Measurements from ENCODE around the gene ANKRD65. TPM values are rescaled to one million over a fixed set of nuclear protein-coding genes. Genes with fewer than 3 reads are reported as not detected.
"Not testable (repeated sequence)": the region's sequence is repeated elsewhere in the genome, so short reads cannot be mapped to it uniquely, and the experiment has no call there.

The ANKRD65 gene
- polyA plus RNA-seq, 1 donor (not counting 4 experiments of a cell fraction or from before 2014, with no cell fraction given) = 4.6 TPM

DNA sequence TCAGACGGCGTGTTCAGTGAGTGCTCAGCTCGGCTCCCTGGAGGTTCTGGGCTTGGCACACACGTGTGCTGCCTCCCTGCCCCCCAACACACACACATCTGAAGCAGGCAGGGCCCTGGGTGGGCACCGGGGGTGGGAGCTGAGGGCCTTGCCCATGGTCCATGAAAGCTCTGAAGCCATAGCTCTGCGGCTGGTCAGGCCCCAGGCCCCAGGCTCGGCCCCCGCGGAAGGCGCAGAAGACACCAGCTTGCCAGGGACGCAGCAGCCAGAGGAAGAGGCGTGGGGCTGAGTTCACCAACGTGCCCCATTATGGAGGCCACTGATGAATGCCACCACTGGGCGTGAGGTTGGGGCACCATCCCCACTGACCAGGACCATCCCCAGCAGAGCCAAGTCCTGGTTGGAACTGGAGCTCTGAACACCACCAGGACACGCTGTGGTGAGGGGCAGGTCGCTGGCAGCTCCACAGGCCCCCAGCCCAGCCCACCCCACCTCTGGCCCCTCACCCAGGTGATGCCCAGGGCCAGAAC is 50.2 kb downstream of the ANKRD65 start:
- H4K20me1 ChIP-seq (ENCODE audit: control insufficient read depth, extremely low read depth, insufficient read depth, low read length) = no peaks in the 10 kb centered on the region
- DNase-seq (ENCODE audit: low read depth, low spot score) (no peak), FAIRE-seq (no peak)
- H2AFZ ChIP-seq (ENCODE audit: control insufficient read depth, low read length) = no peak overlapping the region
- TF ChIP-seq, protein P1, sequence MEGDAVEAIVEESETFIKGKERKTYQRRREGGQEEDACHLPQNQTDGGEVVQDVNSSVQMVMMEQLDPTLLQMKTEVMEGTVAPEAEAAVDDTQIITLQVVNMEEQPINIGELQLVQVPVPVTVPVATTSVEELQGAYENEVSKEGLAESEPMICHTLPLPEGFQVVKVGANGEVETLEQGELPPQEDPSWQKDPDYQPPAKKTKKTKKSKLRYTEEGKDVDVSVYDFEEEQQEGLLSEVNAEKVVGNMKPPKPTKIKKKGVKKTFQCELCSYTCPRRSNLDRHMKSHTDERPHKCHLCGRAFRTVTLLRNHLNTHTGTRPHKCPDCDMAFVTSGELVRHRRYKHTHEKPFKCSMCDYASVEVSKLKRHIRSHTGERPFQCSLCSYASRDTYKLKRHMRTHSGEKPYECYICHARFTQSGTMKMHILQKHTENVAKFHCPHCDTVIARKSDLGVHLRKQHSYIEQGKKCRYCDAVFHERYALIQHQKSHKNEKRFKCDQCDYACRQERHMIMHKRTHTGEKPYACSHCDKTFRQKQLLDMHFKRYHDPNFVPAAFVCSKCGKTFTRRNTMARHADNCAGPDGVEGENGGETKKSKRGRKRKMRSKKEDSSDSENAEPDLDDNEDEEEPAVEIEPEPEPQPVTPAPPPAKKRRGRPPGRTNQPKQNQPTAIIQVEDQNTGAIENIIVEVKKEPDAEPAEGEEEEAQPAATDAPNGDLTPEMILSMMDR (optimal IDR thresholded peaks at IDR 0.05 in 1 of 3, IDR thresholded peaks at IDR 0.05 in 1 of 3, conservative IDR thresholded peaks at IDR 0.05 in 1 of 3; ENCODE audit: extremely low read depth in 1 of 3, insufficient read depth in 2 of 3, low read length in 3 of 3) = no peak
- no peak for TF ChIP-seq EZH2 (IDR thresholded peaks at IDR 0.05; ENCODE audit: low read length)
- peaks cover 10% of the 10 kb centered on the region for H3K4me1 ChIP-seq (ENCODE audit: control insufficient read depth, extremely low read depth, insufficient read depth, low read length)
- H3K27me3 ChIP-seq (ENCODE audit: control insufficient read depth, extremely low read depth, insufficient read depth, low read length) = no peaks in the 10 kb centered on the region
- H3K9me3 ChIP-seq (ENCODE audit: control insufficient read depth, low read depth, low read length) = peaks cover 7% of the 10 kb centered on the region
- H3K27ac ChIP-seq (ENCODE audit: control insufficient read depth, insufficient read depth, low read length) = no peak overlapping the region
- peaks cover 3 to 8% of the 10 kb centered on the region in 2 experiments for H3K36me3 ChIP-seq (ENCODE audit: control insufficient read depth in 2 of 2, extremely low read depth in 1 of 2, insufficient read depth in 2 of 2, low read length in 2 of 2)
- no peak overlapping the region for H3K4me2 ChIP-seq (ENCODE audit: control insufficient read depth, extremely low read depth, insufficient read depth, low read depth, low read length)
- dilution Hi-C loops (cut with MboI; ENCODE audit: extremely low pct_ligation_motif_present, low sequenced_read_pairs) = no loop called here
- H3K4me3 ChIP-seq (ENCODE audit: control insufficient read depth in 2 of 3, extremely low read depth in 1 of 3, insufficient read depth in 2 of 3, low read depth in 1 of 3, low read length in 3 of 3) = no peak overlapping the region
- no peak overlapping the region for H3K9ac ChIP-seq (ENCODE audit: control insufficient read depth, extremely low read depth, insufficient read depth, low read length)
- peaks cover 30% of the 10 kb centered on the region for H3K79me2 ChIP-seq (ENCODE audit: control insufficient read depth, insufficient read depth, low read length)
- H3K9me1 ChIP-seq (ENCODE audit: control insufficient read depth, extremely low read depth, insufficient read depth, low read length) = no peaks in the 10 kb centered on the region

DNA sequence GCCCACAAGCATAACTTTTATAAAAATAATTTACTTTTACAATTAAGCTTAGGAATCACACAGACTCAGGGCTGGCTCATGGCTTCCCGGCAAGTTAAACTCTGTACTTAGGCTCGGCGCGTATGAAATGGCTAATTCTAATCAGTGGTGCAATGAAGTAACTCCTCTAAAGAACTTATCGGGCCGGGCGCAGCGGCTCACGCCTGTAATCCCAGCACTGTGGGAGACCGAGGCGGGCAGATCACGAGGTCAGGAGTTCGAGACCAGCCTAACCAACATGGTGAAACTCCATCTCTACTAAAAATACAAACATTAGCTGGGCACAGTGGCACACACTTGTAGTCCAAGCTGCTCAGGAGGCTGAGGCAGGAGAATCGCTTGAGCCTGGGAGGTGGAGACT is 51.0 kb downstream of the ANKRD65 start:
- H3K27ac ChIP-seq (ENCODE audit: control insufficient read depth, insufficient read depth, low read length); H3K27me3 ChIP-seq (ENCODE audit: control insufficient read depth, extremely low read depth, insufficient read depth, low read length); H3K9me3 ChIP-seq (ENCODE audit: control insufficient read depth, low read depth, low read length); dilution Hi-C loops (cut with MboI; ENCODE audit: extremely low pct_ligation_motif_present, low sequenced_read_pairs); H3K36me3 ChIP-seq (ENCODE audit: control insufficient read depth in 2 of 2, extremely low read depth in 1 of 2, insufficient read depth in 2 of 2, low read length in 2 of 2); H3K4me3 ChIP-seq (ENCODE audit: control insufficient read depth in 2 of 3, extremely low read depth in 1 of 3, insufficient read depth in 2 of 3, low read depth in 1 of 3, low read length in 3 of 3); H3K4me1 ChIP-seq (ENCODE audit: control insufficient read depth, extremely low read depth, insufficient read depth, low read length); H2AFZ ChIP-seq (ENCODE audit: control insufficient read depth, low read length); H3K9me1 ChIP-seq (ENCODE audit: control insufficient read depth, extremely low read depth, insufficient read depth, low read length); H3K9ac ChIP-seq (ENCODE audit: control insufficient read depth, extremely low read depth, insufficient read depth, low read length); DNase-seq (ENCODE audit: low read depth, low spot score); H4K20me1 ChIP-seq (ENCODE audit: control insufficient read depth, extremely low read depth, insufficient read depth, low read length); H3K4me2 ChIP-seq (ENCODE audit: control insufficient read depth, extremely low read depth, insufficient read depth, low read depth, low read length); FAIRE-seq: not testable (repeated sequence)
- H3K79me2 ChIP-seq (ENCODE audit: control insufficient read depth, insufficient read depth, low read length) = peaks cover 30% of the 10 kb centered on the region

Other genes with a start within 250 kb of the ANKRD65 start
- not detected in 3 replicates for gene TTLL10, start 247.4 kb downstream of the ANKRD65 start, polyA plus RNA-seq
- gene TNFRSF18, start 214.7 kb downstream of the ANKRD65 start, polyA plus RNA-seq = 0.09 to 0.63 TPM (median 0.21 TPM) in 3 replicates
- 0.04 TPM in 1 of 3 replicates, not detected in the others for gene TNFRSF4, start 207.1 kb downstream of the ANKRD65 start, polyA plus RNA-seq
- gene SDF4, start 189.3 kb downstream of the ANKRD65 start, polyA plus RNA-seq = 63.5 to 103 TPM (median 66.3 TPM) in 3 replicates
- 6.8 to 9.5 TPM (median 7.8 TPM) in 3 replicates for gene B3GALT6, start 189.0 kb downstream of the ANKRD65 start, polyA plus RNA-seq
- gene C1QTNF12, start 174.6 kb downstream of the ANKRD65 start, polyA plus RNA-seq = 0.15 to 0.46 TPM (median 0.18 TPM) in 3 replicates
- 18.2 to 37.3 TPM (median 27.0 TPM) in 3 replicates for gene UBE2J2, start 147.4 kb downstream of the ANKRD65 start, polyA plus RNA-seq
- 0.08 to 0.32 TPM (median 0.16 TPM) in 3 replicates for gene SCNN1D, start 140.8 kb downstream of the ANKRD65 start, polyA plus RNA-seq
- gene ACAP3, start 113.3 kb downstream of the ANKRD65 start, polyA plus RNA-seq = 13.4 to 45.8 TPM (median 17.4 TPM) in 3 replicates
- gene PUSL1, start 112.7 kb downstream of the ANKRD65 start, polyA plus RNA-seq = 11.4 to 20.5 TPM (median 14.9 TPM) in 3 replicates
- gene INTS11, start 96.6 kb downstream of the ANKRD65 start, polyA plus RNA-seq = 70.4 to 89.8 TPM (median 76.9 TPM) in 3 replicates
- gene CPTP, start 96.5 kb downstream of the ANKRD65 start, polyA plus RNA-seq = 5.8 to 14.0 TPM (median 11.8 TPM) in 3 replicates
- gene TAS1R3, start 90.0 kb downstream of the ANKRD65 start, polyA plus RNA-seq = 0.01 to 0.08 TPM (median 0.04 TPM) in 3 replicates
- gene DVL1, start 71.9 kb downstream of the ANKRD65 start, polyA plus RNA-seq = 28.1 to 68.6 TPM (median 31.6 TPM) in 3 replicates
- gene MXRA8, start 62.7 kb downstream of the ANKRD65 start, polyA plus RNA-seq = 0.05 to 0.14 TPM in 2 of 3 replicates, not detected in the other
- gene AURKAIP1, start 46.1 kb downstream of the ANKRD65 start, polyA plus RNA-seq = 75.8 to 86.9 TPM (median 83.2 TPM) in 3 replicates
- gene CCNL2, start 21.9 kb downstream of the ANKRD65 start, polyA plus RNA-seq = 97.0 to 171 TPM (median 140 TPM) in 3 replicates
- 94.3 to 169 TPM (median 133 TPM) in 3 replicates for gene MRPL20, start 14.0 kb downstream of the ANKRD65 start, polyA plus RNA-seq
- gene VWA1, start 14.4 kb upstream of the ANKRD65 start, polyA plus RNA-seq = 5.0 to 6.7 TPM (median 6.5 TPM) in 3 replicates
- gene ATAD3C, start 28.4 kb upstream of the ANKRD65 start, polyA plus RNA-seq = 0.39 to 0.72 TPM (median 0.45 TPM) in 3 replicates
- gene ATAD3B, start 50.5 kb upstream of the ANKRD65 start, polyA plus RNA-seq = 18.4 to 24.9 TPM (median 20.6 TPM) in 3 replicates
- gene ATAD3A, start 90.9 kb upstream of the ANKRD65 start, polyA plus RNA-seq = 19.9 to 23.0 TPM (median 22.0 TPM) in 3 replicates
- gene TMEM240, start 119.3 kb upstream of the ANKRD65 start, polyA plus RNA-seq = 0.12 to 0.28 TPM (median 0.12 TPM) in 3 replicates
- 60.2 to 147 TPM (median 79.7 TPM) in 3 replicates for gene SSU72, start 153.6 kb upstream of the ANKRD65 start, polyA plus RNA-seq
- gene FNDC10, start 178.9 kb upstream of the ANKRD65 start, polyA plus RNA-seq = 1.2 to 2.8 TPM (median 2.2 TPM) in 3 replicates
- gene MIB2, start 194.2 kb upstream of the ANKRD65 start, polyA plus RNA-seq = 13.9 to 34.7 TPM (median 16.6 TPM) in 3 replicates
- 0.07 to 0.17 TPM in 2 of 3 replicates, not detected in the other for gene MMP23B, start 210.9 kb upstream of the ANKRD65 start, polyA plus RNA-seq
- gene CDK11B, start 237.7 kb upstream of the ANKRD65 start, polyA plus RNA-seq = 4.3 to 5.9 TPM (median 4.6 TPM) in 3 replicates